NCI-H2171 treated with DMSO at 0.1 percent for 48 hours (cell line): ENCODE results near the gene LSM7.
"Not testable (repeated sequence)": the region's sequence is repeated elsewhere in the genome, so short reads cannot be mapped to it uniquely, and the experiment has no call there.

ENCODE experiments used
- DNase-seq: peaks from one replicate; lab custom pipeline; 2025; lab: John Stamatoyannopoulos, UW

Gene LSM7

DNA sequence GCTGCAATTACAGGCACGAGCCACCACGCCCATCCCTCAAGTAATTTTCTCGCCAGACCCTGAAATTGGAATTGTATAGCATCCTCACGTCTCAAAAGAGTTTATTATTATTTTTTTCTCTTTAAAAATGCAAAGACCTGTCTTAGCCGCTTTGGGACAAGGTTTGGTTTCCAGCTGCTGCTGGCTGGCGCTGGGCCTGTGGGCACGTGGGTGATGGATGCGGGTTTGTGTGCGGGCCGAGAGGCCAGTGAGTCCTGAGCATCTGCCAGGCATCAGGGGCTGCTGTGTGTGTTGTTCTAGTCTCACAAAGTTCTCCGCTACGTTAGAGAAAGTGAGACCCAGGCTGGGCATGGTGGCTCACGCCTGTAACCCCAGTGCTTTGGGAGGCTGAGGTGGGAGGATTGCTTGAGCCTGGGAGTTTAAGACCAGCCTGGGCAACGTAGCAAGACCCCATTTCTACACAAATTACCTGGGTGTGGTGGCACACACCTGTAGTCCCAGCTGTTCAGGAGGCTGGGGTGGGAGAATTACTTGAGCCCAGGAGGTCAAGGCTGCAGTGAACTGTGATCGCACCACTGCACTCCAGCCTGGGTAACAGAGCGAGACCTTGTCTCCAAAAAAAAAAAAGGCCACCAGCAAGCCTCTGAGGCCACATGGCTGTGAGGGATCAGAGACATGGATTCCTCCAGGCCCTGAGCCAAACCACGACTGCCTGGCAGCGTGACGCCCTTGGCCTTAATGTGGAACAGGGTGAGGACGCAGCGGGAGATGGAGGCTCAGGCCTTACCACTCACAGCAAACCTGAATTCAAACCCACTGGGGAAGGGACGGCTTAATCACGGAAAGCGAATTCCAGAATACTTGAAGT, 27.0 kb upstream of the LSM7 start:
- no peak for DNase-seq

GRCh38 chr19:2354670-2355069, 26.3 kb upstream of the LSM7 start:
- DNase-seq, result no peak

DNA sequence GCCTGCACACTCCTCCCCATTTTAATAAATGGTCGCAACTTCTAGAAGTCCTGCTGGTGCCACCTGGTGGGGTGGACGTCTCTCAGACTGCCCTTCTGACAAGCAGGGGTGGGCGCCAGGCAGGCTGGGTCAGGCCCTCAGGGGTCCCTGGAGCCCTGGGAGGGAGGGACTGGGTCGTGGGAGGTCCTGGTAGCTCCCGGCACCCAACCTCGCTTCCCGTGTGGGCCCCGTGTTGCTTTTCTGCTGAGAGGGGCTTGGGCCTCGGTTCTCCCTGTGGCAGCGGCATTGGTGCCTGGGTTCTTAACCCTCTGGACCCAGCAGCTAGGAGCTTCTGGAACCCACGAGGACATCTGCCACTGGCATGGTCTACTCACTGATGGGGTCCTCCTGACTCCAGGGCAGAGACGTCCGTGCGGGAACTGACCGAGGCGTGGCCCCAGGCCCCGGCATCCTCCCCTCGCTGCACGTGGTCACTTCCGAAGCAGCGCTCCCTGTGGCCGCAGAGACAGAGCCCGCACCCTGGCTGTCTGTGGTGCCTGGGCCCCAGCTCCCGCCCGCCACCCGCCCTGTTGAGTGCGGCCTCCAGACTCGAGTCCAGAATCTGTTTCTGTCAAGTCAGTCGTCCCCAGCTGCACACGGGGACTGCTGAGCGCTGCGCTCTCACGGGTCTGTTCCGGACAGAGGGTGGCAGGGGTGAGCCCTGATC, 25.7 kb upstream of the LSM7 start:
- DNase-seq, result no peak

DNA sequence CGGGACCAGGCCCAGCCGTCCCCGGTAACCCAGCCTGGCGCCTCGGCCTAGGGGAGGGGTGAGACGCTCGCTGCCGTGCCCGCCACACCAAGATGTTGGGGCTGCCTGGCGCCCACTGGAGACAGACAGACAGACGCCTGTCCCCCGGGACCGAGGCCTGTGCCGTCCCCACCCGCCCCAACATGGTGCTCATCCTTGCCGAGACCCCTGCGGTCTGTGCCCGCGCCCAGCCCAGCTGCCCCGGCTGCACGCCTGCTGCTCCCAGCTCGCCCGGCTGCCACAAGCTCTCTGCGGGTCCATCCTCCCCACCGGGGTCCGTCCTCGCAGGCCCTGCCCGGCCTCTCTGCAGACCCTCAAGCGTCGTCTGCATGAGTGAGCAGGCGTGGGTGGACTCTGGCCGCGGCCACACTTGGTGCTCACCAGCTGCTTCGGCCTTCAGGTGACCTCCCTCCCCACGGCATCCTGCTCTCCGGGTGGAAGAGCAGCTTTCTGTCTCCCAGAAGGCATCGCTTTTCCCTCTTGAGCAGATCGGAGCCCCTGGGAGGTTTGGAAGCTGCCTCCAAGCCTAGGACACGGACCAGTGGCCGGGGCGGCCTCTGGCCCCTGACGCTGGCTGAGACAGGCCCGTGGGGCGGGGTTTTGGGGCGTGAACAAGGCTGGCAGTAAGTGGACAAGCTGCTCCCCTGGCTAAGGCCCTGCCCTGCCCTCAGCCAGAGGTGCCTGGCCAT, 24.9 kb upstream of the LSM7 start:
- DNase-seq, result no peak

GRCh38 chr19:2352121-2352520, 23.7 kb upstream of the LSM7 start:
- no peak for DNase-seq

DNA sequence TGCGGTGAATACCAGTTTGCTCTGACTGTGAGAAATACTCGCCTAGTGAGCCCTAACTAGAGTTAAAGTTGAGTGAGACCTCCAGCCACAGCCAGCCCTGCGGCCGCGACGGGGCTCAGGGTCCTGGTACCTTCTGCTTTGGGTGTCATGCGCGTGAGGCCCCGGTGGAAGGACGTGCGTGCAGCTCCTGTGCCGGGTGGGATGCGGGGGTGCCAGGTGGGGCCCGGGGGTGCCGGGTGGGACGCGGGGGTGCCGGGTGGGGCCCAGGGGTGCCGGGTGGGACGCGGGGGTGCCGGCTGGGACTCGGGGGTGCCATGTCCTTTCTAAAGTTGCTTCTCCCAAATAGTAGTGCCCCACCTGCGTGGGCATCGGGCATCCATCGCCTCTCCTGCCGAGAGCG, 23.2 kb upstream of the LSM7 start:
- no peak for DNase-seq

DNA sequence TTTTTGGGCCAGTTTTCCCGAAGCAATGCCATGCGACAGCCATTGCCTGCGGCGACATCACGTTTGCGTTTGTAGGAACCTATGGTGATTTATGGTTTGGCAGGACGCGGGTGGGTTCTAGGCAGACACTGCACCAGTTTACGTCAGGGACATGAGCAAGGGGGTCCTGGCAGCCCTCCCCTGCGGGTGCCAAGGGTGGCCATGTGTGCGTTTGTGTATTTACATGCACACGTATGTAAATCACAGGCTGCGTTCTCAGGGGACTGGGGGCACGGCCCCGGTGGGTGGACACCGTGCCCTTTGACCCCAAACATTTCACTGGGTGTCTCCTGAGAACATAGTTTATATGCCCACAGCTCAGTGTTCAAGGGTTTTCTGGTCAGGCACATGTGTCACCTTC, 22.3 kb upstream of the LSM7 start:
- no peak for DNase-seq

DNA sequence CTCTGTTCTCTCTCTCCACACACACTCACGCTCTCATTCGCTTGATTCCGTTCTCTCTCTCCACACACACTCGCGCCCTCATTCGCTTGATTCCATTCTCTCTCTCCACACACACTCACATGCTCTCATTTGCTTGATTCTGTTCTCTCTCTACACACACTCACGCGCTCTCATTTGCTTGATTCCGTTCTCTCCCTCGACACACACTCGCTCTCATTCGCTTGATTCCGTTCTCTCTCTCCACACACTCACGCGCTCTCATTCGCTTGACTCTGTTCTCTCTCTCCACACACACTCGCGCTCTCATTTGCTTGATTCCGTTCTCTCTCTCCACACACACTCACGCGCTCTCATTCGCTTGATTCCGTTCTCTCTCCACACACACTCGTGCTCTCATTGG, 21.4 kb upstream of the LSM7 start:
- not testable (repeated sequence) for DNase-seq

DNA sequence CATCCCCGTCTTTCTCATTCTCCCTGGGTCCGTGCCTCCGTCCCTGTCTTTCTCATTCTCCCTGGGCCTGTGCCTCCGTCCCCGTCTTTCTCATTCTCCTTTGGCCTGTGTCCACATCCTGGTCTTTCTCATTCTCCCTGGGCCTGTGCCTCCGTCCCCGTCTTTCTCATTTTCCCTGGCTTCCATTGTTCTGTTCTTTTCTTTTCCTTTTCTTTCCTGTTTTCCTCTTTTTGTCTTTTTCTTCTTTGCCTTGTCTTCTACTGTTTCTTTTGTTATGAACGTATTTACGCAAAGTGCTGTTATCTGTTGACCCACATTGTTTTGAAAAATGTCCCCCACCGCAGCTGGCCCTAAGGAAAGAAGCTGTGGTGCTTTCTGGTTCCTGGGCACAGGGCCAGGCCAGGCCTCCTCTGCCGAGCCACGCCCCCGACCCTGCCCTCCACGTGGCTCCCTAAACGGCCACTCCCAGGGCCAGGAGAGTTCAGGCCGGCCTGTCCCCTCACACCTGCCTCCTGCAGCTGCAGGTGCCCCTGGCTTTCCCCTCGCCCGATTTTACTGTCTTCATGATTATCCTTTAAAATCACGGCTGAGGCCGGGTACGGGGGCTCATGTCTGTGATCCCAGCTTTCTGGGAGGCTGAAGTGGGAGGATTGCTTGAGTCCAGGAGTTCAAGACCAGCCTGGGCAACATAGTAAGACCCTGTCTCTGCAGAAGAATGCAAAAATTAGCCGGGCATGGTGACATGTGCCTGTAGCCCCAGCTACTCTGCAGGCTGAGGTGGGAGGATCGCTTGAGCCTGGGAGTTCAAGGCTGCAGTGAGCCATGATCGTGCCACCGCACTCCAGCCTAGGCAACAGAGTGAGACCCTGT, 17.6 kb upstream of the LSM7 start:
- no peak for DNase-seq

DNA sequence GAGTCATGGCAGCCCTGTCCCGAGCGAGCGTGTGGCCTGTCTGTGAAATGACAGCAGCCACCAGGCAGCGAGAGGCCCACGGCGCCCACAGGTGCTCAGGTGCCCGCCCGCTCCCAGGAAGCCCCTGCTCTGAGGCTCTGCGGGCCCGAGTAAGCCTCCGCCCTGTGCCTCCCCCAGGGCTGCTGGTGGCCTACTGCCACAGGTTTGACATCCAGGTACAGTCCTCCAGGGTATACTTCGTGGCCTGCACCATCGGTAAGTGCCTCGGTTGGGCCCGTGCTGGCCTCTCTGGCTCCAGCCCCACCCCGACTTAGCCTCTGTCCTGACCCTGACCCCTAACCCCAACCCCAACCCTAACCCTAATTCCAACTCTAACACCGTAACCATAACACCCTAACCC, 16.7 kb upstream of the LSM7 start:
- DNase-seq, result no peak

GRCh38 chr19:2344381-2344870, 16.0 kb upstream of the LSM7 start:
- no peak for DNase-seq

DNA sequence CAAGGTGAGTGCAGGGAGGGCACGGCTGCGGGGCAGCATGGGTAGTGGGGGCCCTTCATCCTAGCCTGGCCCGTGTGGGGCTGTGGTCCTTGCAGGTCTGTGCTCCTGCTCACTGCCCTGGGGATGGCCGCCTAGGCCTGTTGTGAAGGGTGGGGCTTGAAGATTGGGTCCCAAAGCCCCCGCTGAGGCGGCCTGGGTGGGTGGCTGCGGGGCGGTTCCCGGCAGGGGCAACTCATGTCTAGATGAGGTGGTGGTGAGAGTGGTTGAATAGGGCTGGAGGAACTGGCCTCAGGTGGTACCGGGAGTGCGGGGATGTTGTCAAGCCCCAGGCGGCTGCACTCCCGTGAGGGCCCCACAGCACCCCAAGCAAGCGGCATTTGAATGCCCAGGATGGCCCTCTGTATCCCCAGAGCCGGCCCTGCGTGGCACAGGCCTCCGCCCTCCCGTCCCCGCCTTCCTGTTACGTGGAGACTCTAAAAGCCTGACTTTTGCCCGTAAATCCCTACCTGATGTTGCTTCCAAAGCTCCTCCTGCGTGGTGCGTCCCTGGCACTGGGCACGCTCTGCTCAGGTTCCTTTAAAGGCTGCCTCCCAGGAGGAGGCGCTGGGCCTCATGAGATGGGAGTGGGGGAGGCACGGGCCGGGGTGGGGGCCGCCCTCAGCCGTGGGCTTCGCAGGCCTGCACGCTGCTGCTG, 15.1 kb upstream of the LSM7 start:
- no peak for DNase-seq

GRCh38 chr19:2342656-2343288, 14.4 kb upstream of the LSM7 start:
- DNase-seq, result no peak

DNA sequence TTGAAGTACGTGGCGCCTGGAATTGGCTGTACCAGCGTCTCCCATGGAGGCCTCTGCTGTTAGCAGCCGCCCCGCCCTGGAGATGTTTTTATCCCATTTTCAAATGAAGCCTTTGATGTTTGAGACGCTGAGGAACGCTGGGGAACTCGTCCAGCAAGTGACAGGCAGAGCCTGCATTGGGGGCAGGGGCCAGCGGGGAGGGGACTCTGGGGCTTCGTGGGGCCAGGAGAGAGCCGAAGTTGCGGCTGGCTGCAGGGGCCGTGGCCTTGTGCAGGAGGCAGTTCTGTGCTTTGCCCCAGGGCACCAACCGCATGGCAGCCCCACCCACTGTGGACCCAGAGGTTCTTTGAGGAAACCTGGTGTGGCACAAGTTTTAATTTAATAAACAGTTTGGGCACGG, 13.6 kb upstream of the LSM7 start:
- no peak for DNase-seq

DNA sequence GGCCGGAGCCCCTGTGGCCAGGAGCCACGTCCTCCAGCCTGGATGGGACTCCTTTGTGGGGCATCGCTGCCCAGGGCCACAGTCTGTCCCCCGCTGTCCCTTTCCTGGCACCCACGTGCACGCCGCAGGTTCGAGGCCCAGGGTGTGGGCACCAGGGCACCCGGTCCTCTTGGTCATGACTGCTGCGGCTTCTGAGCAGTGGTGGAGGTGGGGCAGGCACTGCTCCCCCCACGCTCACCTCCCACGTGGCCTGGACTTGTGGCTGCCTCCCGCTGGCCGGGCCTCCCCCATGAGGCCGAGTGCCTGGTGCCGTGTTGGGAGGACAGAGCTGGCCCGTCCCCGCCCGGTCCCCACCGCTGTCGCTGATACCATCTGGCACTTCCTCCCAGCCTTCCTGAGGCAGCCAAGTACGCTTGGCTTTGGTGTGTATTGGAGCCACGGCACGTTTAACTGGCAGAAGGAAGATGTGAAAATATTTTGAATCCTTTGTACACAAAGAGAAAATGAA, 12.9 kb upstream of the LSM7 start:
- no peak for DNase-seq

DNA sequence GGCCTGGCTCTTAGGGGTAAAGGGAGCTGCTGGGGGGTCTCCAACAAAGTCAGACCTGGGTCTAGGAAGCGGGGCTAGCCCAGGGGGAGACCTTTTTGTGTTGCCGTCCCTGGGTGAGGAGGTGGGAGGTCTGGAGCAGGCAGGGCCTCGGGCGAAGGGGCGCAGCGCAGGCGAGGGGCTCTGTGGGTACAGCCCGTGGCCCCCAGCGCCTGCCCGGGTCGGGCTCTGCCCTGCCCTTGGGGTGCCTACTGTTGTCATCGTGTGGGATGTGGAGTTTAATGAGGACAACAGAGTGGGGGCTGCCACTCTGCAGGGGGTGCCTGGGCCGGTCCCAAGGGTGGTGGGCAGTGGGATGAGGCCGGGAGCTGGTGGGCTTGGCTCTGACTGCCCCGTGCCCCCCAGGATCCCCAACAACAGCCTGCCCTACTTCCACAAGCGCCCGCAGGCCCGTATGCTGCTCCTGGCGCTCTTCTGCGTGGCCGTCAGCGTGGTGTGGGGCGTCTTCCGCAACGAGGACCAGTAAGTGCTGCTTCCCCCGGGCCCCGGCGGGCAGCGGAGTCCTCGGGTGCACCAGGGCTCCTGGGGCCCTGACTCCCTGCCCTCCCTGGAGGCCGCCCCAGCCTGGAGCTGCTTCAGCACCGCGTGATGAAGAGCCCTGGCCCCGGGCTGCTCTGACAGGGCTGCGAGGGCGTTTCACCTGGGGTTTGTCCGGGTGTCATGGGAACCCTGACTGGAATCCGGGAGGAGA, 12.3 kb upstream of the LSM7 start:
- no peak for DNase-seq

- no peak for DNase-seq
These were observed 11.4 kb upstream of the LSM7 start for GRCh38 chr19:2339644-2340310.

- DNase-seq, result no peak
These were observed 10.6 kb upstream of the LSM7 start for GRCh38 chr19:2338751-2339643.
